Heart left ventricle (tissue), 16 donors: ENCODE data around the gene GOLGA1. TPM values are rescaled to one million over a fixed set of nuclear protein-coding genes. Genes with fewer than 3 reads are reported as not detected.

Experiments
- ATAC-seq, 4 donors: fragments of 200-7000 bp; cut with Tn5 transposase; one replicate each; pipeline ENCODE4 v1.9.1; 2020 to 2022; ENCODE audit warnings: moderate library complexity in 4 of 4, mild to moderate bottlenecking in 3 of 4, moderate number of reproducible peaks in 1 of 4
- DNase-seq, 5 donors: peaks; one replicate each; pipeline ENCODE4 v3.0.0-alpha.2; 2020
- H3K27ac ChIP-seq, 12 donors: fragments of 200-600 bp; sonication (generic) in 4 of 12; one replicate each; pipeline versions ENCODE4 v1.5.0 to v1.8.0; 2016 to 2022; ENCODE audit warnings: mild to moderate bottlenecking in 2 of 12
- H3K27me3 ChIP-seq, 9 donors: fragments of 200-600 bp; sonication (generic) in 2 of 9; one replicate each; pipeline versions ENCODE4 v1.5.1 to v1.8.0; 2016 to 2022; ENCODE audit warnings: mild to moderate bottlenecking in 3 of 9
- H3K36me3 ChIP-seq, 9 donors: fragments of 200-600 bp; sonication (generic) in 2 of 9; one replicate each; pipeline versions ENCODE4 v1.5.0 to v1.8.0; 2018 to 2022; ENCODE audit warnings: mild to moderate bottlenecking in 2 of 9
- H3K4me1 ChIP-seq, 12 donors: fragments of 200-600 bp; sonication (generic) in 4 of 12; one replicate each; pipeline versions ENCODE4 v1.5.0 to v1.8.0; 2016 to 2022; ENCODE audit warnings: mild to moderate bottlenecking in 3 of 12
- H3K4me3 ChIP-seq, 12 donors: fragments of 200-600 bp; sonication (generic) in 4 of 12; one replicate each; pipeline versions ENCODE4 v1.5.0 to v1.8.0; 2017 to 2022; ENCODE audit warnings: mild to moderate bottlenecking in 9 of 12, moderate library complexity in 4 of 12
- H3K9me3 ChIP-seq, 12 donors: fragments of 200-600 bp; sonication (generic) in 4 of 12; one replicate each; pipeline versions ENCODE4 v1.5.0 to v1.8.0; 2016 to 2022; ENCODE audit warnings: mild to moderate bottlenecking in 1 of 12
- CTCF ChIP-seq, 12 donors: fragments of 200-600 bp; sonication (generic) in 4 of 12; IDR thresholded peaks; one replicate each; pipeline versions ENCODE4 v1.5.0 to v1.8.0; 2018 to 2022; ENCODE audit warnings: antibody characterized with exemption in 12 of 12, mild to moderate bottlenecking in 5 of 12
- POLR2A ChIP-seq, 2 donors: fragments of 450-650 bp; IDR thresholded peaks; one replicate each; pipeline ENCODE4 v1.6.1; 2017; ENCODE audit warnings: antibody characterized with exemption in 2 of 2, mild to moderate bottlenecking in 2 of 2, moderate library complexity in 2 of 2
- WGBS, 4 donors: extraction: QIAGEN DNeasy Blood & Tissue Kit in 2 of 4; methylation state at CpG; one replicate each; pipeline versions ENCODE4 v1.1.5 to v1.1.7; 2013 to 2018; 5-methylcytosine and 5-hydroxymethylcytosine counted together
- intact Hi-C, 10 donors: fragments of 100-400 bp; cut with DNase I; formaldehyde crosslinking; loops; one replicate each; pipeline versions ENCODE4 v1.11.1 to v1.14.2; 2022
- polyA plus RNA-seq, 2 donors: library from polyadenylated mRNA; stranded (reverse); fragments of 200-250 nt; gene quantifications; one replicate each; pipeline ENCODE4 v1.2.3, GENCODE V29; 2013
- total RNA-seq, 9 donors: library from RNA; depleted of rRNA in 2 of 9; stranded (reverse); fragments of >200 nt in 2 of 9; fragmentation: NEBNext Ultra II Directional in 3 of 9; extraction: Animal tissue kit (Norgen Biotek cat#: 25700) in 3 of 9; gene quantifications; one replicate each; pipeline versions ENCODE4 v1.1.0 to v1.2.4, GENCODE V29; 2016 to 2023
- donor health status: ischemic (EF 13 %, LVEDD 7.1; RV severe dilation, severe dysfunction).
- donor health status: healthy with polysubstance abuse.
- donor health status: DM: no; HTN: yes; CAD: no.
- donor health status: DM: no; HTN: no; CAD: no.
- donor health status: ischemic (EF 25% LVEDD 6.9; RV normal size, moderate dysfunction).
- donor health status: ischemic (EF 25% LVEDD 5.7; RV mildly dilated, moderate dysfunction).
- donor health status: healthy.
- donor health status: DM: yes; HTN: yes; CAD: no.
- donor health status: ischemic (EF 35%, LVEDD 5.7; RV mildly dilated, moderate dysfunction).
- donor health status: nonischemic (EF 11% LVEDD 7.7; RV severe dilation, severe dysfunction).
- donor health status: DM: yes; HTN: yes; CAD: no.
- donor health status: PGD.
- donor health status: ischemic (EF 29% LVEDD 5.4; RV normal size, mild dysfunction).
- donor health status: nonischemic (EF 23%, LVEDD 6.1; RV moderate dilation, normal function).

GOLGA1 gene
- total and polyA plus RNA-seq, 11 donors, result 5.8 to 22.9 (median 15.4) TPM

GRCh38 chr9:124854161-124854560 lies 86.7 kb downstream of the GOLGA1 start:
- intact Hi-C loops, result loop anchor here in 2 of 10 donors (10.0 kb wide), 2 partner anchors 229 to 291 kb away; partner anchors contain the start of gene SCAI (in 1 of the 2)
- DNase-seq, result peak in 1 of 5 donors; percentile 48

GRCh38 chr9:124853605-124854143 lies 87.2 kb downstream of the GOLGA1 start:
- ATAC-seq (no peak), DNase-seq (peak in 1 of 5 donors; percentile 33)
- 66 to 75% (median 70%) methylated on average over 8 to 11 of the region's 11 CpGs for WGBS, 4 donors
- peaks cover 0 to 26% (median 22%) of the 10 kb centered on the region in 9 donors for H3K36me3 ChIP-seq
- no peak for TF ChIP-seq CTCF (IDR thresholded peaks at IDR 0.05)
- TF ChIP-seq POLR2A (IDR thresholded peaks at IDR 0.05), result no peak
- H3K4me1 ChIP-seq, result peaks cover 0 to 46% (median 20%) of the 10 kb centered on the region in 12 donors
- H3K9me3 ChIP-seq, result no peaks in the 10 kb centered on the region
- H3K4me3 ChIP-seq, result peak overlapping the region in 11 of 12 donors; percentile 17 to 60 (median 49)
- intact Hi-C loops, result loop anchor here in 9 of 10 donors (1.0 to 10.0 kb wide), 5 partner anchors 19 to 291 kb away; partner anchors contain the start of gene SCAI (in 1 of the 9)
- no peaks in the 10 kb centered on the region for H3K27me3 ChIP-seq
- H3K27ac ChIP-seq, result peak overlapping the region in 7 of 12 donors; percentile 79 to 95 (median 88)

More at GRCh38 chr9:124854161-124854560, 86.7 kb downstream of the GOLGA1 start:
- Histone ChIP-seq H3K36me3 (peaks cover 0 to 31% (median 27%) of the 10 kb centered on the region in 9 donors), H3K9me3 (no peaks in the 10 kb centered on the region), H3K4me3 (no peak overlapping the region), H3K27ac (no peak overlapping the region), H3K4me1 (peaks cover 0 to 50% (median 21%) of the 10 kb centered on the region in 12 donors), H3K27me3 (no peaks in the 10 kb centered on the region)
- TF ChIP-seq CTCF (IDR thresholded peaks at IDR 0.05), result no peak
- TF ChIP-seq POLR2A (IDR thresholded peaks at IDR 0.05), result no peak
- WGBS, 4 donors, result 86 to 97% (median 88%) methylated on average over 7 to 8 of the region's 8 CpGs
- ATAC-seq, result no peak

GRCh38 chr9:124852829-124853531 lies 87.9 kb downstream of the GOLGA1 start, which contains the start of gene WDR38:
TSS of gene WDR38 (plus strand) at chr9:124853460. CDS start at chr9:124853532, 72 bp downstream.
- no peaks in the 10 kb centered on the region for H3K9me3 ChIP-seq
- no peaks in the 10 kb centered on the region for H3K27me3 ChIP-seq
- ATAC-seq (peak; percentile 89 to 92 (median 91)), DNase-seq (peak; percentile 79 to 90 (median 86))
- peaks cover 0 to 41% (median 20%) of the 10 kb centered on the region in 12 donors for H3K4me1 ChIP-seq
- peak within 1 kb of the TSS in 11 of 12 donors; percentile 17 to 60 (median 49) for H3K4me3 ChIP-seq
- intact Hi-C loops, result loop anchor here (1.0 to 10.0 kb wide), 6 partner anchors 18 to 292 kb away; partner anchors contain the start of gene SCAI (in 1 of the 10)
- H3K27ac ChIP-seq, result peak within 1 kb of the TSS; percentile 42 to 95 (median 86)
- TF ChIP-seq POLR2A (IDR thresholded peaks at IDR 0.05) (peak in 1 of 2 donors; percentile 23), CTCF (IDR thresholded peaks at IDR 0.05) (peak; percentile 96 to 100 (median 98))
- peaks cover 0 to 19% (median 15%) of the 10 kb centered on the region in 9 donors for H3K36me3 ChIP-seq
- 0 to 4% (median 1%) methylated on average over 17 to 51 of the region's 51 CpGs for WGBS, 4 donors
